PC-9 (cell line): ENCODE data around the gene CCDC85C. TPM values are rescaled to one million over a fixed set of nuclear protein-coding genes. Genes with fewer than 3 reads are reported as not detected.

ENCODE experiments used
- BruUV-seq: library from RNA; stranded (reverse); fragments of 400-500 nt; replicated peaks from 2 replicates; lab custom pipeline; 2021; lab: Mats Ljungman, UMichigan
- CTCF ChIA-PET: fragments of 300-600 bp; sonication (Branson Sonifier 250); formaldehyde crosslinking; loops from one replicate; lab custom pipeline; 2022; ENCODE audit warnings: antibody characterized with exemption; lab: Charles Lee
- POLR2A ChIA-PET: fragments of 300-600 bp; sonication (Branson Sonifier 250); formaldehyde crosslinking; loops from one replicate; lab custom pipeline; 2022; ENCODE audit warnings: antibody characterized with exemption; ENCODE audit not compliant: unreplicated experiment; lab: Charles Lee
- DNase-seq, 2 experiments: peaks; one replicate each; pipeline versions ENCODE4 v3.0.0 to v3.0.0-alpha.2; 2015 to 2022; ENCODE audit warnings: mixed read lengths in 1 of 2
- H2AFZ ChIP-seq: fragments of 200-600 bp; sonication (generic); 2 replicates; pipeline ENCODE4 v1.8.1; 2017; ENCODE audit warnings: antibody characterized with exemption
- H3F3A ChIP-seq: fragments of 200-600 bp; sonication (generic); 2 replicates; pipeline ENCODE4 v1.8.1; 2017; ENCODE audit warnings: antibody characterized with exemption, mild to moderate bottlenecking, low read depth; ENCODE audit not compliant: insufficient read depth
- H3K27ac ChIP-seq: fragments of 200-600 bp; sonication (generic); 2 replicates; pipeline ENCODE4 v1.6.1; 2016; ENCODE audit warnings: mixed run types
- H3K27me3 ChIP-seq: fragments of 200-600 bp; sonication (generic); 2 replicates; pipeline ENCODE4 v1.6.1; 2016; ENCODE audit warnings: low read depth, mixed run types; ENCODE audit not compliant: insufficient read depth
- H3K36me3 ChIP-seq: fragments of 200-600 bp; sonication (generic); 2 replicates; pipeline ENCODE4 v1.6.1; 2016; ENCODE audit warnings: low read depth, mixed run types
- H3K4me1 ChIP-seq: fragments of 200-600 bp; sonication (generic); replicated peaks from 2 replicates; pipeline ENCODE4 v1.6.1; 2016; ENCODE audit warnings: mixed run types; ENCODE audit not compliant: insufficient read depth
- H3K4me2 ChIP-seq: fragments of 200-600 bp; sonication (generic); 2 replicates; pipeline ENCODE4 v1.6.1; 2017; ENCODE audit warnings: mixed run types
- H3K4me3 ChIP-seq: fragments of 200-600 bp; sonication (generic); 2 replicates; pipeline ENCODE4 v1.6.1; 2016; ENCODE audit warnings: mixed run types
- H3K79me2 ChIP-seq: fragments of 200-600 bp; sonication (generic); 2 replicates; pipeline ENCODE4 v1.6.1; 2017; ENCODE audit warnings: low read depth, mixed run types
- H3K9me2 ChIP-seq: fragments of 200-600 bp; sonication (generic); 2 replicates; pipeline ENCODE4 v1.8.1; 2017; ENCODE audit warnings: mild to moderate bottlenecking; ENCODE audit not compliant: insufficient read depth
- H3K9me3 ChIP-seq: fragments of 200-600 bp; sonication (generic); 2 replicates; pipeline ENCODE4 v1.8.1; 2016; ENCODE audit warnings: low read depth; ENCODE audit not compliant: insufficient read depth
- H4K20me1 ChIP-seq: fragments of 200-600 bp; sonication (generic); 2 replicates; pipeline ENCODE4 v1.8.1; 2017; ENCODE audit not compliant: insufficient read depth
- EZH2 ChIP-seq: fragments of 200-600 bp; sonication (generic); IDR thresholded peaks from 2 replicates; pipeline ENCODE4 v1.8.0; 2017; ENCODE audit warnings: antibody characterized with exemption, low read depth
- intact Hi-C: fragments of 100-400 bp; cut with micrococcal nuclease; formaldehyde crosslinking; loops from one replicate; pipeline ENCODE4 v1.10.0; 2022; ENCODE audit not compliant: unreplicated experiment
- total RNA-seq: library from RNA; stranded (reverse); gene quantifications from 2 replicates; pipeline ENCODE4 v1.2.3, GENCODE V29; 2021
- TF ChIP-seq, protein P1 (sequence below): fragments of 200-600 bp; sonication (generic); conservative IDR thresholded peaks from 2 replicates; pipeline ENCODE4 v1.6.1; 2017; ENCODE audit warnings: mixed run types, antibody characterized with exemption, mild to moderate bottlenecking, moderate library complexity

The CCDC85C gene
- total RNA-seq, 1 experiment from 2014 or later = 21.2 TPM

DNA sequence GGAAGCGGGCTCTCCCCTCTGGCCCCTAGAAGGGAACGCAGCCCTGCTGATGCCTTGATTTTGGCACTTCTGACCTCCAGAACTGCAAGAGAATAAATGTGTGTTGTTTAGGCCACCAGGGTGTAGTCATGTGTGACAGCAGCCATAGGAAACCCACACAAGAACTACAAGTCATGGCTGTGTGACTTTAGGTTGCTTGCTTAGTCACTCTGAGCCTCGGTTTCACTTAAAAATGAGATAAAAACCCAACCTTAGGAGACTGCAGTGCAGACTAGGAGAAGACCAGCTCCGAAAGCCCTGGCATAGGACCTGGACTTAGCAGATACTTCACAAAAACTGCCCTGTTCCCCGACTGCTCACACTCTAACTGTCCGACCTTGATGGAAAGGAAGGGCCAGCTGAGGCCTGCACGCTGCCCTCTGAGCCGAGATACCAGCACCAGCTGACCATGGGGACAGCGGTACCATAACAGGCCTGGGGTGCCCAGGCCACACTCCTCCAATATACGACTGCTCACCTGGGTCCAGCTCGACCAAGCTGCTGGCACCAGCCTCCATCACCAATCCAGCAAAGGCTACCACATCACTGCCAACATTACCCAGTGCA is 53.5 kb downstream of the CCDC85C start:
- intact Hi-C loops = no loop called here
- TF ChIP-seq, protein P1, sequence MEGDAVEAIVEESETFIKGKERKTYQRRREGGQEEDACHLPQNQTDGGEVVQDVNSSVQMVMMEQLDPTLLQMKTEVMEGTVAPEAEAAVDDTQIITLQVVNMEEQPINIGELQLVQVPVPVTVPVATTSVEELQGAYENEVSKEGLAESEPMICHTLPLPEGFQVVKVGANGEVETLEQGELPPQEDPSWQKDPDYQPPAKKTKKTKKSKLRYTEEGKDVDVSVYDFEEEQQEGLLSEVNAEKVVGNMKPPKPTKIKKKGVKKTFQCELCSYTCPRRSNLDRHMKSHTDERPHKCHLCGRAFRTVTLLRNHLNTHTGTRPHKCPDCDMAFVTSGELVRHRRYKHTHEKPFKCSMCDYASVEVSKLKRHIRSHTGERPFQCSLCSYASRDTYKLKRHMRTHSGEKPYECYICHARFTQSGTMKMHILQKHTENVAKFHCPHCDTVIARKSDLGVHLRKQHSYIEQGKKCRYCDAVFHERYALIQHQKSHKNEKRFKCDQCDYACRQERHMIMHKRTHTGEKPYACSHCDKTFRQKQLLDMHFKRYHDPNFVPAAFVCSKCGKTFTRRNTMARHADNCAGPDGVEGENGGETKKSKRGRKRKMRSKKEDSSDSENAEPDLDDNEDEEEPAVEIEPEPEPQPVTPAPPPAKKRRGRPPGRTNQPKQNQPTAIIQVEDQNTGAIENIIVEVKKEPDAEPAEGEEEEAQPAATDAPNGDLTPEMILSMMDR = no peak
- Histone ChIP-seq H3K36me3 (no peaks in the 10 kb centered on the region), H3K4me1 (peaks cover 7% of the 10 kb centered on the region), H3K4me2 (no peak overlapping the region), H3K27ac (no peak overlapping the region), H3K9me2 (no peaks in the 10 kb centered on the region), H3K27me3 (no peaks in the 10 kb centered on the region), H3K9me3 (no peaks in the 10 kb centered on the region), H3K79me2 (no peaks in the 10 kb centered on the region), H3K4me3 (no peak overlapping the region), H2AFZ (no peak overlapping the region), H4K20me1 (no peaks in the 10 kb centered on the region), H3F3A (no peaks in the 10 kb centered on the region)
- CTCF ChIA-PET = no interaction called here
- no TSS peak for BruUV-seq
- DNase-seq = no peak
- POLR2A ChIA-PET = no interaction called here

DNA sequence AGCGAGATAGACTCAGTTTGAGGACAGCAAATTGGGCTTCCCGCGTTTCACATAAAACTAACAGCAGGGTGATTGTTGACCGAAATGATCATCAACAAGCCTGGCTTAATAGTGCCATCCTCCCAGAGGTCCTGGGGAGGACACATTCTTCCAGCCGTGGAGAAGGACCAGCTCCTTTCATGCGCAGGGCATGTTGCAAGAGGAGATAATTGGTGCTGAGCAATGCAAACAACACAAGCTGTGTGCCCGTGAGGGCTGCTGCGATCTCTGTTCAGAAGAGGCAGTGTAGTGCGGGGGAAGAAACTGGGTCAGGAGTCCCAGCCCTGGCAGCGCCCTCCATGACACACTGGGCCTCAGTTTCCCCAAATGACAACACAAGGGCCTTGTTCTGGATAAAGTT is 54.3 kb downstream of the CCDC85C start:
- no peaks in the 10 kb centered on the region for H3K79me2 ChIP-seq
- no TSS peak for BruUV-seq

DNA sequence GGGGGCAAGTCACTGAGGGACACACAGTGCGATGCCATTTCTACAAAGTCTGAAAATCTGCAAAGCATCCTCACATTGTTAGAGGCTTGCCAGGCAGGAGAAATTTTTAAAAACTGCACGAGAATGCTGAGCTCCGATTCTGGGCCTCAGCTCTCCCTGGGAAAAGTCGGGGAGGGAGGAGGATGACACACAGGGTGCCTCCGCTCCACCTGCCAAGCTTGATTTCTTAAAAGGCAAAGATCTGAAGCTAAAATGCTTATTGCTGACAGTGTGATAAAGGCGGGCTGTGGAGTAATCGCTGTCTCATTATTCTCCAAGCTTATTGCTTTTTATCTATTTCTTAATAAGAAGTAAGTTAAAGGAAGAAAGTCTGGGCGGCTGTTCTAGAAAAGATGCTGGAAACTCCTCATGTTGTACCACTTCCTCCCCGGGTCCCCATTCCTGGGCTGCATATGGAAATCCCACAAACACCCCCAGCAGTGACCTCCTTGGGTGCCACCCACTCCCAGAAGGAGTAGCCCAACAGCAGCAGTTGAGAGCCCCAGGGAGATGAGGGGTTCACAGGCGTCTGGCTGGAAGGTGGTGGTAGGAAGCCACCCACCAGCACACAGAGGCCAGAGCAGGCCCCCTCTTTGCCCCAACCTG is 55.0 kb downstream of the CCDC85C start:
- Histone ChIP-seq H3F3A (no peaks in the 10 kb centered on the region), H3K9me2 (no peaks in the 10 kb centered on the region), H3K27me3 (no peaks in the 10 kb centered on the region), H3K9me3 (no peaks in the 10 kb centered on the region), H4K20me1 (no peaks in the 10 kb centered on the region), H3K79me2 (no peaks in the 10 kb centered on the region), H3K4me3 (no peak overlapping the region), H2AFZ (no peak overlapping the region), H3K4me1 (no peaks in the 10 kb centered on the region), H3K27ac (no peak overlapping the region), H3K36me3 (no peaks in the 10 kb centered on the region), H3K4me2 (no peak overlapping the region)
- intact Hi-C loops = no loop called here
- POLR2A ChIA-PET = no interaction called here
- CTCF ChIA-PET = no interaction called here
- no peak for DNase-seq
- no TSS peak for BruUV-seq
- no peak for TF ChIP-seq EZH2
- TF ChIP-seq, protein P1 = no peak

More for the DNA sequence above, 54.3 kb downstream of the CCDC85C start:
- H4K20me1 ChIP-seq = no peaks in the 10 kb centered on the region
- no peaks in the 10 kb centered on the region for H3K9me3 ChIP-seq
- TF ChIP-seq, protein P1 = no peak
- TF ChIP-seq EZH2 = no peak
- H3K4me1 ChIP-seq = peaks cover 1% of the 10 kb centered on the region
- intact Hi-C loops = no loop called here
- H3K27me3 ChIP-seq = no peaks in the 10 kb centered on the region
- no peak for DNase-seq
- H3K4me3 ChIP-seq = no peak overlapping the region
- H3K27ac ChIP-seq = no peak overlapping the region
- ChIA-PET POLR2A (no interaction called here), CTCF (no interaction called here)
- no peaks in the 10 kb centered on the region for H3F3A ChIP-seq
- H3K4me2 ChIP-seq = no peak overlapping the region
- no peak overlapping the region for H2AFZ ChIP-seq
- H3K36me3 ChIP-seq = no peaks in the 10 kb centered on the region
- H3K9me2 ChIP-seq = no peaks in the 10 kb centered on the region
